ENCODE data around the gene IFI27L2. TPM values are rescaled to one million over a fixed set of nuclear protein-coding genes. Genes with fewer than 3 reads are reported as not detected.
A peak's percentile ranks its signal among the peaks of the same experiment; 100 is the strongest.

IFI27L2 gene
- total and polyA plus RNA-seq, 2 donors (not counting 1 experiment from before 2014, with no cell fraction given), result 91.4 to 225 TPM

DNA sequence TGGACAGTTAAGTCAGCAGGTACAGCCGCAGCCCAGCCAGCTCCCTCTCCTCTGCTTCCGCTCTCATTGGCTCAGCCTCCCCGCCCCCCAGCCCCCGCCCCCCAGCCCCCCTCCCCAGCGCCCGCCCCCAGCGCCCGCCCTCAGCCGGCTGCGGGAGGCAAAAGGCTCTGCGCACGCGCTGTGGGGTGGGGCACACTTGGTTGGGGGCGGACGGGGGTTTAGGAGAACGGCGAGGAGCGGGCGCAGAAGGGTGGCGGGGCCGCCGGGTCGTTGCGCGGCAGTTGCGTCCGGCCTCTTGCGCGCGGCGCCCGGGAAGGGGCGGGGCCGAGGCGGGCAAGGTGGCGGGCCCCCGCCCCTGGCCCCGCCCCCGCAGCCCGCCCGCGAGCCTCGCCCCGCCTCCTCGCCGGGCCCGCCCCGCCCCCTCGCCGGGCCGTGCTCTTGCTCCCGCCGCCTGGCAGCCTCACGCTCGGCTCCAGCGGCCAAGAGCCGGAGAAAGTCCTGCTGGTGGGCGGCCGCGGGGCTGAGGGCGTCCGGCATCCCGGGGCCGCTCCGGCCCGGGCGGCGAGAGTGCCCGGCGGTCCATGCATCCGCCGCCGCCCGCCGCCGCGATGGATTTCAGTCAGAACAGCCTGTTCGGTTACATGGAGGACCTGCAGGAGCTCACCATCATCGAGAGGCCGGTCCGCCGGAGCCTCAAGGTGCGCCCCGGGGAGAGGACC, 44.6 kb upstream of the IFI27L2 start, which contains the start of gene PPP4R4:
PPP4R4 (plus strand) TSS at position 438 of the 719 bp plus-strand sequence; CDS start at position 582, 144 bp downstream.
- Histone ChIP-seq H3K27me3 (ENCODE audit: control insufficient read depth, insufficient read depth, low read length) (peaks cover 6% of the 10 kb centered on the region), H3K4me2 (ENCODE audit: extremely low read depth, insufficient read depth, low read length) (peak within 1 kb of the TSS; percentile 46), H3K4me3 (replicated peaks in 1 of 4; ENCODE audit: control extremely low read depth in 1 of 4, insufficient read depth in 1 of 4, low read depth in 3 of 4, low read length in 4 of 4) (peak within 1 kb of the TSS; percentile 17 to 62 (median 39)), H3K36me3 (ENCODE audit: control insufficient read depth, insufficient read depth, low read length) (no peaks in the 10 kb centered on the region), H3K9me3 (ENCODE audit: control insufficient read depth, insufficient read depth, low read depth, low read length) (no peaks in the 10 kb centered on the region), H3K4me1 (ENCODE audit: control insufficient read depth, extremely low read depth, insufficient read depth, low read length) (no peaks in the 10 kb centered on the region), H4K20me1 (ENCODE audit: control insufficient read depth, extremely low read depth, insufficient read depth, low read length) (no peaks in the 10 kb centered on the region), H3K79me2 (ENCODE audit: control insufficient read depth, insufficient read depth, low read length) (no peaks in the 10 kb centered on the region), H3K9ac (ENCODE audit: insufficient read depth, low read length) (no peak within 1 kb of the TSS), H3K27ac (ENCODE audit: insufficient read depth, low read length) (no peak within 1 kb of the TSS), H2AFZ (ENCODE audit: low read length) (no peak within 1 kb of the TSS)
- TF ChIP-seq EZH2 (IDR thresholded peaks at IDR 0.05; ENCODE audit: low read length, missing control alignments), result no peak
- no peak for TF ChIP-seq CTCF (conservative IDR thresholded peaks at IDR 0.05 in 1 of 2, IDR thresholded peaks at IDR 0.05 in 1 of 2; ENCODE audit: low read depth in 1 of 2, low read length in 2 of 2)
- peak; percentile 69 to 72 for DNase-seq (ENCODE audit: low read depth in 2 of 2)

GRCh38 chr14:94173471-94173884, 44.1 kb upstream of the IFI27L2 start:
- Histone ChIP-seq H3K4me1 (ENCODE audit: control insufficient read depth, extremely low read depth, insufficient read depth, low read length) (no peaks in the 10 kb centered on the region), H3K27me3 (ENCODE audit: control insufficient read depth, insufficient read depth, low read length) (peaks cover 6% of the 10 kb centered on the region), H3K9me3 (ENCODE audit: control insufficient read depth, insufficient read depth, low read depth, low read length) (no peaks in the 10 kb centered on the region), H2AFZ (ENCODE audit: low read length) (no peak overlapping the region), H3K79me2 (ENCODE audit: control insufficient read depth, insufficient read depth, low read length) (no peaks in the 10 kb centered on the region), H3K4me2 (ENCODE audit: extremely low read depth, insufficient read depth, low read length) (no peak overlapping the region), H3K4me3 (replicated peaks in 1 of 4; ENCODE audit: control extremely low read depth in 1 of 4, insufficient read depth in 1 of 4, low read depth in 3 of 4, low read length in 4 of 4) (peak overlapping the region in 3 of 4 experiments; percentile 2 to 62 (median 51)), H4K20me1 (ENCODE audit: control insufficient read depth, extremely low read depth, insufficient read depth, low read length) (no peaks in the 10 kb centered on the region), H3K27ac (ENCODE audit: insufficient read depth, low read length) (no peak overlapping the region), H3K9ac (ENCODE audit: insufficient read depth, low read length) (no peak overlapping the region), H3K36me3 (ENCODE audit: control insufficient read depth, insufficient read depth, low read length) (no peaks in the 10 kb centered on the region)
- no peak for DNase-seq (ENCODE audit: low read depth in 2 of 2)
- TF ChIP-seq EZH2 (IDR thresholded peaks at IDR 0.05; ENCODE audit: low read length, missing control alignments) (no peak), CTCF (conservative IDR thresholded peaks at IDR 0.05 in 1 of 2, IDR thresholded peaks at IDR 0.05 in 1 of 2; ENCODE audit: low read depth in 1 of 2, low read length in 2 of 2) (no peak)

DNA sequence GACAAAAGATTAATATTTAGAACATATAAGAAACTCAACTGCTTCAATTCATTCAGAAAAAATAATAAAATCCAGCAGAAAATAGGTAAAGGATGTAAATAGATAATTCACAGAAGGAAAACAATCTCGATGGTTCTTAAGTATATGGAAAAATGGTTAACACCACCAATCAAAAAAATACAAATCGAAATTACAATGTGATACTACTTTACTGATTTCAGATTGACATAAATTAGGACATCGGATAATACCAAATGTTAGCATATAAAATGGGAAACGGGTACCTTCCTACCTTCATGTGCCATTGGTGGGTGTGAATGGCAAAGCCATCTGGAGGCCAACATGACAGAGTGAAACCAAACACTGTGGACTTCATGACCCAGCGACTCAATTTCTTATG, 43.1 kb upstream of the IFI27L2 start:
- Histone ChIP-seq H2AFZ (ENCODE audit: low read length) (no peak overlapping the region), H3K4me2 (ENCODE audit: extremely low read depth, insufficient read depth, low read length) (no peak overlapping the region), H3K27ac (ENCODE audit: insufficient read depth, low read length) (no peak overlapping the region), H3K79me2 (ENCODE audit: control insufficient read depth, insufficient read depth, low read length) (no peaks in the 10 kb centered on the region), H3K27me3 (ENCODE audit: control insufficient read depth, insufficient read depth, low read length) (peaks cover 6% of the 10 kb centered on the region), H3K4me3 (replicated peaks in 1 of 4; ENCODE audit: control extremely low read depth in 1 of 4, insufficient read depth in 1 of 4, low read depth in 3 of 4, low read length in 4 of 4) (no peak overlapping the region), H3K9me3 (ENCODE audit: control insufficient read depth, insufficient read depth, low read depth, low read length) (no peaks in the 10 kb centered on the region), H3K4me1 (ENCODE audit: control insufficient read depth, extremely low read depth, insufficient read depth, low read length) (no peaks in the 10 kb centered on the region), H4K20me1 (ENCODE audit: control insufficient read depth, extremely low read depth, insufficient read depth, low read length) (no peaks in the 10 kb centered on the region), H3K36me3 (ENCODE audit: control insufficient read depth, insufficient read depth, low read length) (no peaks in the 10 kb centered on the region), H3K9ac (ENCODE audit: insufficient read depth, low read length) (no peak overlapping the region)
- TF ChIP-seq EZH2 (IDR thresholded peaks at IDR 0.05; ENCODE audit: low read length, missing control alignments) (no peak), CTCF (conservative IDR thresholded peaks at IDR 0.05 in 1 of 2, IDR thresholded peaks at IDR 0.05 in 1 of 2; ENCODE audit: low read depth in 1 of 2, low read length in 2 of 2) (no peak)
- DNase-seq (ENCODE audit: low read depth in 2 of 2), result no peak
